ENCODE data around the gene AMOTL1. TPM values are rescaled to one million over a fixed set of nuclear protein-coding genes. Genes with fewer than 3 reads are reported as not detected.

Gene AMOTL1
- total RNA-seq, 1 experiment from 2014 or later, result 32.6 TPM

- no TSS peak for BruUV-seq (replicated peaks)
- H3F3A ChIP-seq (ENCODE audit: low read length, unreplicated experiment), result peaks cover 14% of the 10 kb centered on the region
- POLR2A ChIA-PET (ENCODE audit: unreplicated experiment), result interaction anchor here (0.6 kb wide), 1 partner anchor 610 kb away, joined by 3 read pairs; the partner anchor contains the start of gene PANX1
- no peak overlapping the region for H2AFZ ChIP-seq (ENCODE audit: low read length)
- H3K36me3 ChIP-seq (ENCODE audit: low read depth, low read length), result no peaks in the 10 kb centered on the region
- 0 out of 2 replicates have a peak, but pooled peaks cover 6% of the 10 kb centered on the region for H3K79me2 ChIP-seq (ENCODE audit: low read length)
- H3K4me3 ChIP-seq (ENCODE audit: low read length), result no peak overlapping the region
- H3K4me1 ChIP-seq (ENCODE audit: insufficient read depth, low read length), result peaks cover 60% of the 10 kb centered on the region
- intact Hi-C loops (cut with micrococcal nuclease), result loop anchor here (5.0 kb wide), 1 partner anchor 62 kb away; no protein-coding TSS in a partner anchor
- no peaks in the 10 kb centered on the region for H3K9me2 ChIP-seq (replicated peaks; ENCODE audit: low read length)
- H3K4me2 ChIP-seq (ENCODE audit: low read length), result no peak overlapping the region
- ATAC-seq (no peak), DNase-seq (no peak)
- CTCF ChIA-PET, result interaction anchor here (1.2 kb wide), 1 partner anchor 116 kb away, joined by 5 read pairs; no protein-coding TSS in a partner anchor
- H4K20me1 ChIP-seq (ENCODE audit: low read length), result no peaks in the 10 kb centered on the region
- H3K27ac ChIP-seq (ENCODE audit: low read length), result no peak overlapping the region
- H3K9ac ChIP-seq (ENCODE audit: low read length), result no peak overlapping the region
- TF ChIP-seq EZH2 (IDR thresholded peaks at IDR 0.05; ENCODE audit: low read length, unreplicated experiment) (no peak), CTCF (conservative IDR thresholded peaks at IDR 0.05; ENCODE audit: low read depth, low read length) (no peak), EZH2phosphoT487 (IDR thresholded peaks at IDR 0.05; ENCODE audit: borderline replicate concordance, low read length) (no peak)
- H3K27me3 ChIP-seq (ENCODE audit: low read length), result no peaks in the 10 kb centered on the region
- H3K9me3 ChIP-seq (ENCODE audit: low read length), result no peaks in the 10 kb centered on the region
These were observed 28.8 kb upstream of the AMOTL1 start for GRCh38 chr11:94739331-94739730.

- H3K27ac ChIP-seq (ENCODE audit: low read length), result peak overlapping the region; percentile 6; the same call in 1 of the 2 replicates
- no peaks in the 10 kb centered on the region for H3K9me2 ChIP-seq (replicated peaks; ENCODE audit: low read length)
- peaks cover 50% of the 10 kb centered on the region for H3K4me1 ChIP-seq (ENCODE audit: insufficient read depth, low read length)
- ChIA-PET POLR2A (ENCODE audit: unreplicated experiment) (interaction anchor here (0.6 kb wide), 2 partner anchors 30 to 367 kb away, joined by 3 to 8 read pairs; no protein-coding TSS in a partner anchor), CTCF (interaction anchor here (0.6 to 2.5 kb wide), 5 partner anchors 12 to 117 kb away, joined by 3 to 17 read pairs (median 4); no protein-coding TSS in a partner anchor)
- TF ChIP-seq EZH2 (IDR thresholded peaks at IDR 0.05; ENCODE audit: low read length, unreplicated experiment), result no peak
- TF ChIP-seq EZH2phosphoT487 (IDR thresholded peaks at IDR 0.05; ENCODE audit: borderline replicate concordance, low read length), result no peak
- no peak for TF ChIP-seq CTCF (conservative IDR thresholded peaks at IDR 0.05; ENCODE audit: low read depth, low read length)
- peak overlapping the region; percentile 92 for H2AFZ ChIP-seq (ENCODE audit: low read length)
- no peaks in the 10 kb centered on the region for H3K9me3 ChIP-seq (ENCODE audit: low read length)
- no peaks in the 10 kb centered on the region for H3K27me3 ChIP-seq (ENCODE audit: low read length)
- H3K4me2 ChIP-seq (ENCODE audit: low read length), result peak overlapping the region; percentile 94
- no peaks in the 10 kb centered on the region for H4K20me1 ChIP-seq (ENCODE audit: low read length)
- H3K36me3 ChIP-seq (ENCODE audit: low read depth, low read length), result no peaks in the 10 kb centered on the region
- peak overlapping the region; percentile 73 for H3K9ac ChIP-seq (ENCODE audit: low read length)
- BruUV-seq (replicated peaks), result no TSS peak
- DNase-seq, result peak; percentile 54
- peak overlapping the region; percentile 76 for H3K4me3 ChIP-seq (ENCODE audit: low read length)
- H3K79me2 ChIP-seq (ENCODE audit: low read length), result 0 out of 2 replicates have a peak, but pooled peaks cover 6% of the 10 kb centered on the region
- ATAC-seq, result peak; percentile 11
- intact Hi-C loops (cut with micrococcal nuclease), result loop anchor here (1.0 to 2.0 kb wide), 2 partner anchors 28 to 117 kb away; partner anchors contain the start of gene AMOTL1
- peaks cover 14% of the 10 kb centered on the region for H3F3A ChIP-seq (ENCODE audit: low read length, unreplicated experiment)
These were observed 27.8 kb upstream of the AMOTL1 start for GRCh38 chr11:94740083-94741021.
